HG03575 (cell line): ENCODE results near the gene DOK4.

ENCODE experiments used
- ATAC-seq: cut with Tn5 transposase; IDR thresholded peaks from one replicate; pipeline ENCODE4 v1.9.1; 2021; ENCODE audit not compliant: unreplicated experiment, insufficient number of reproducible peaks, low FRiP score; ENCODE audit errors: extremely low read depth

Gene DOK4

DNA sequence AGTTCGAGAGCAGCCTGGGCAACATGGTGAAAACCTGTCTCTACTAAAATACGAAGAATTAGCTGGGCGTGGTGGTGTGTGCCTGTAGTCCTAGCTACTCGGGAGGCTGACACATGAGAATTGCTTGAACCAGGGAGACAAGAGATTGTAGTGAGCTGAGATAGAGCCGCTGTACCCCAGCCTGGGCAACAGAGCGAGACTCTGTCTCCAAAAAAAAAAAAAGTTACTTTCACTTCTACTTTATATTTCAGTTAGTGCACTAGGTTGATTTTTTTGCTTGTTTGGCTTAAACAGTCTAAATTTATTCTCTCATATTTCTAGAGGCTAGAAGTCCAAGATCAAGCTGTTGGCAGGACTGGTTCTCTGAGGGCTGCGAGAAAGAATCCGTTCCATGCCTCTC lies 36.7 kb upstream of the DOK4 start:
- ATAC-seq: no peak

DNA sequence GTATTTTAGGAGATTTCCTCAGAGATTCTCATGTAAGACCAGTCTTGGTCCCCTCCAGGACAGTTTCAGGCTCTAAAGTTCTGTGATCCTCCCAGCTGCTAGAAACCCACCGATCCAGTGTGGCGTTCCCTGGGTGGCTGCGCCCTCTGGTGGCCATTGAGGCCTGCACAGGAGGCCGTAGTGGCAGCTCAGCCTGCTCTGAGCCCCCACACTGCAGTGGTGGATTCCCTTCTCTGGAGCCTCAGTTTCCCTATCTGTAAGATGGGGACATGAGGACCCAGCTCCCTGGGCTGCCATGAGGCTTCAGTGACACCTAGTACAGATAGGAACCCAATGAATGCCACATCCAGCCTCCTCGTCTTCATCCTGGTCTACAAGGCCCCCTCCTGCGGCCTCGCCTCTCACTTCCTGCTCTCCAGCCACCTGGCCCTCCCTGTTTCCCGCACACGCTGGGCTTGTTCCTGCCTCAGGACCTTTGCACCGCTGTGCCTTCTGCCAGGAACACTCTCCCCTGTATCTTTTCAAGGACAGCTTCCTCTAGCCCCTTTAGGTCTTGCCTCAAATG lies 33.6 kb upstream of the DOK4 start:
- no peak for ATAC-seq

DNA sequence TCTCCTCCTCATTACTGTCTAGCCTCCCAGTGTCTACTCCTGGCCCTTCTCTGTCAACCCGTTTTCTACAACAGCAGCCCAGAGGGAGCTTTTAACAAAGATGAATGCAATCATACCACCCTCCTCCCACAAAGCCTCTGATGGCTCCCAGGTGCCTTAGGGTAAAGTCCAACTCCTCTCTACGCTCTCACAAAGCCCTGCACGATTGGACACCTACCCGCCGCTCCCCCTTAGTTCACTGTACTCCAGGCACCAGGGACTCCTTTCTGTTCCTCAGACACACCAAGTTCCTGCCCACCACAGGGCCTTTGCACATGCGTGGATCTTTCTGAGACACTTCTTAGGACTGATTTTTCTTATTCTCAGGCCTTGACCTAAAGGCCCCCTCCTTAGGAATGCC lies 32.6 kb upstream of the DOK4 start:
- ATAC-seq: no peak

DNA sequence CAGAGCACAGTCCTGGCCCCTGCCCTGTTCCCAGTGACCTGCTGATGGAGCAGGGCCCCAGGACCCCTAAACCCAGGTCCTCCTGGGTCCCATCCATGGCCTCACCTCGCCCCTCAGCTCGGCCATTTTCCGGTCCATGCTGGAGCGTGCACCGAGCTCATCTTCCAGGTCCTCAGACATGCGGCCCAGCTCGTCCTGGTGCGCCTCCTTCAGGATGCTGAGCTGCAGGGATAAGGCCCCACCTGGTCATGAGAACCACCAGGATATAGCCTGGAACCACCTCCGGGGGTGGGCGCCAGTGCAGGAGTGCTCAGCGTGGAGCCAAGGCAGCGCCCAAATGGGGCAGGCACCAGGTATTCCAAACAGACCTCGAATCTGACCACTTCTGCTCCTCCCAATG lies 32.2 kb upstream of the DOK4 start:
- no peak for ATAC-seq

DNA sequence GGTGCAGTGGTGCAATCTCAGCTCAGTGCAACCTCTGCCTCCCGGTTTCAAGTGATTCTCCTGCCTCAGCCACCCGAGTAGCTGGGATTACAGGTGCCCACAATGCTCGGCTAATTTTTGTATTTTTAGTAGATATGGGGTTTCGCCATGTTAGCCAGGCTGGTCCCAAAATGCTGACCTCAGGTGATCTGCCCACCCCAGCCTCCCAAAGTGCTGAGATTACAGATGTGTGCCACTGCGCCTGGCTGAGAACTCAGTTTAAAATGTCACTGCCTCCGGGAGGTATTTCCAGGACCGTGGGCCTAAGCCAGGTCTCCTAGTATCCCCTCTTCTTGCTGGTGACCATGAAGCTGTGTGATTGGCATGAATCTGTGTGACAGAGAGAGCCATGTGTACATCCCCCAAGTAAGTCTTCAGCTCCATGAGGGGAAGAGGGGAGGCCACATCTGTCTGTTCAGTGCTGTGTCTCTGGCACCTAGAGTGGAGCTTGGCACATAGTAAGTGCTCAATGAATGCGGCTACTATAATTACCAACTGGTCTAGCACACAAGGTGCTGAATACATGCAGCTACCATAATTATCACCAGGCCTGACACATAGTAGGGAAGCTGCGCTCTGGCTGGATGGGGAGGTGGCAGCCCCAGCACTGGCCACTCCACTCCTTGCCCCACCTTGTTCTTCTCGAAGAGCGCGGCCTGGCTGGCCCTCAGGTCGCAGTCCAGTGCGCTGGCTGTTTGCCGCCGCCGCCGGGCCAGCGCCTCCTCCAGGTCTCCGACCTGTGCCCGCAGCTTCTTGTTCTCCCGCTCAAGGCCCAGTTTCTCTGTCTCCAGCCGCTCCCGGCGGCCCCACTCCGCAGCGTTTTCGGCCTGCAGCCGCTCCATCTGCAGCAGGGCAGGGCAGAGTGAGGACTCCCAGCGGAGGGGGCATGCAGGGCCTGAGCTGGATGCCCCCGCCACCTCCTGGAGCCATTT lies 31.4 kb upstream of the DOK4 start:
- ATAC-seq: no peak

DNA sequence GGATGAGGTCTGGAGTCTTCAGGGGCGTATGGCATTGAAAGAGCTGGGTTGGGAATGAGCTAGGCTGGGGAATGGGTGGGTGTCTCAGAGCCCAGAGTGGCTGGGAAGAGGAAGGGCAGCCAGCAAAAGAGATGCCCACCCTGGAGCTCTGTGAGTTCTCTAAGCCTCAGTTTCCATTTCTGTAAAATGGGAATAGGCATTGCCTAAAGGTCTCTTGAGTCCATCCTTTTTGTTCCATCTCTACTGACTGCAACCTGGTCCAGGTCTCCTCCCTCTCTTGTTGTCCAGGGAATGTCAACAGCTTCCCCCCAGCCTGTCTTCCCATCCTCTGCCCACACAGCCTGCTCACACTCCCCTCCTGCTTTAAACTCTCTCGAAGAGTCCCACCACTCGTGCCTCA lies 30.5 kb upstream of the DOK4 start:
- ATAC-seq: no peak

DNA sequence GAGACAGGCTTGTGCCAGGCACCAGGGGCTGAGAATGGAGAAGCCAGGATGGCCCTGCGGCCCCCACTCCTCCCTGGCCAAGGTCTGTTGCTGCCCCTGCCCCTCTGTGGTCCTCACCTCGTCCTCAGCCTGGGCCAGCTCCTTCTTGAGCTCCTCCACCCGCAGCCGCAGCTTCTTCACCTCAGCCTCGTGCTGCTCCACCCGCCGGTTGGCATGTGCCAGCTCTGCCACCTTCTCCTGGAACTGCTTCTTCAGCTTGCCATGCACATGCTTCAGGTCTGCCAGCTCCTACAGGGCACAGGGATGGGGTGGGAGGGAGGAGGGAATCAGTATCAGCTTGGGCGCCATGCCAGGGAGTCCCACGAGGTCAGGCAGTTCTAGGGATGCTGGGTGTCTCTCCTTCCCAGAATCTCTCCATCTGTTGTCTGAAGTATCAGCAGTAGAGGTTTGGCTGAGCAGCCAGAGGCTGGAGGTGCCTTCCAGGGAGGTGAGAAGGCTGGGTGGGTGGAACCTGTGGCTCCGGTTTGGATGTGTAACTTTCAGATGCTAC lies 30.0 kb upstream of the DOK4 start:
- no peak for ATAC-seq

DNA sequence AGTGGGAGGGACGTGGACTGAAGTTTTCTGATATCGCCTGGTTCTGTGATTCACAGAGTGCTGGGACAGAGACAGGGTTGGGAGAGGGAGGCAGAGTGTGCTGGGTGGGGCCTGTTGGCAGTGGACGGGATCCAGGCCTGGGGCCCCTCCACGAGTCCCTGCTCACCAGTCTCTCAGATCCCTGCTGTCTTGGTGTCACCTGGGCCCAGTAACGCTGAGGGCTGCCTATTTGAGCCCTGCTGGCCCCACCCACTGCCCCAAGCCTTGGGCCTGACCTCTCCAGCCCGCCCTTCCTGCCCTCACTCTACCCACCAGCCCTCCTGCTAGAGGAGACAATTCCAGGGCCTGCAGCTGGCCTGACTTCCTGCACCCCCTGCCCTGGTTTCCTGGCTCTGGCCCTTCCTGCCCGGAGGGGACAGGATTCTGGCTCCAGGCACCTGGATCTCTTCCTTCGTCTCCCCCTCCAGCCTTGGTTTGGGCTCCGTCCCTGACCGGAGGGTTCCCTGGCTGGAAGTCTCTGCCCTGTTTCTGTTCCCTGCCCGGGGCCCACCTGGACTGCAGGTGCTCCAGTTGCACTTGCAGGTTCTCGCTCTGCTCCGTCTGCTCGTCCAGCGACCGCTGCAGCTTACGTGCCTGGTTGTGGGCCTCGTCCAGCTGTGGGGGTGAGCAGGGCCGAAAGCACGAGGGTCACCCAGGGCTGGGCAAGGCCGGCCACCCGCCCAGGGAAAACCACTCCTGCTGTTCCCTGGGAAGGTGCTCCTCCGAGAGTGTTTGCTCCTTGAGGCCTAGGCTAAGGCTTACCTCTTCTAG lies 28.7 kb upstream of the DOK4 start:
- ATAC-seq: no peak

DNA sequence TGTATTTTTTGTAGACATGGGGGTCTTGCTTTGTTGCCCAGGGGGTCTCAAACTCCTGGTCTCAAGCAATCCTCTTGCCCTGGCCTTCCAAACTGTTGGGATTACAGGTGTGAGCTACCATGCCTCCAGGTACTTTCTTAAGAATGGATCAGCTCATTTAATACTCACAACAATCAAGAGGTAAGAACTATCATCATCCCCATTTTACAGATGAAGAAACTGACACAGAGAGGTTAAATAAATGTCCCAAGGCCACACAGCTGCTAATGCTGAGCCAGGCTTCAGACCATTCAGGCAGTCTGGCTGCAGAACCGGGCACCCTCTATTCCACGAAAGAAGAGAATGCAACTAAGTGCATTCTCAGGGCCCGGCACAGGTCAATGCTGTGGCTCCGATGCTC lies 28.1 kb upstream of the DOK4 start:
- no peak for ATAC-seq

DNA sequence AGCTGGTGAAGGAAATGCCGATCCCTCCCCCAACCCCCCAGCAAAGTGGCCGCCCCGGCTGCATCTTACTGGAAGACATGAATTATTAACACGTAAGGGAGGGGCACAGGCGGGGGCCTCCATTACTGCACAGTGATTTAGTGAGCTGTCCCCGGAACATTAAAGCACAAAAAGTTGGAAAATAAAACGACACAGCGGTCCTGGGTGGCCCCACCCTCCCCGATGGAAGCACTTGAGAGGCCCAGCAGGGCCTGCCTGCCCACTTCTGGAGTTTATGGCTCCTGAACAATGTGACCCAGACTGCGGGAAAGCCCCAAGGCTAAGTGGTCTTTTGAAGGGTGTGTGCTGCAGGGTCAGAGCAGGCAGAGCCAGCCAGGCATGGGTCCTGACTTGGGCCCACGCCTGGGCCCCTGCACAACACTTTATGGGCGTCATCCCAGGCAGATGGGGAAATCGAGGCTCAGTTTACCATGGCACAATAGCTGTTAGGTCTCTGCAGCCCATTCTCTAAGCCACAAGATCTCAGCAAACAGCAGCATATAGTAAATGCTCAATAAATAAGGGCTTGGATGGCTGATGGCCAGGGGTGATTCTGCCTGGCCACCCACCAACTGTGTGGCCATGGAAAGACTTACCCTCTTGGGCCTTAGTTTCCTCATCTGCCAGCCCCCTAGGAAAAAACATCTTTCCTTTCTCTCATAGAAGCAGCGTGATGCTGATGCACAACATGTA lies 27.2 kb upstream of the DOK4 start:
- ATAC-seq: no peak

DNA sequence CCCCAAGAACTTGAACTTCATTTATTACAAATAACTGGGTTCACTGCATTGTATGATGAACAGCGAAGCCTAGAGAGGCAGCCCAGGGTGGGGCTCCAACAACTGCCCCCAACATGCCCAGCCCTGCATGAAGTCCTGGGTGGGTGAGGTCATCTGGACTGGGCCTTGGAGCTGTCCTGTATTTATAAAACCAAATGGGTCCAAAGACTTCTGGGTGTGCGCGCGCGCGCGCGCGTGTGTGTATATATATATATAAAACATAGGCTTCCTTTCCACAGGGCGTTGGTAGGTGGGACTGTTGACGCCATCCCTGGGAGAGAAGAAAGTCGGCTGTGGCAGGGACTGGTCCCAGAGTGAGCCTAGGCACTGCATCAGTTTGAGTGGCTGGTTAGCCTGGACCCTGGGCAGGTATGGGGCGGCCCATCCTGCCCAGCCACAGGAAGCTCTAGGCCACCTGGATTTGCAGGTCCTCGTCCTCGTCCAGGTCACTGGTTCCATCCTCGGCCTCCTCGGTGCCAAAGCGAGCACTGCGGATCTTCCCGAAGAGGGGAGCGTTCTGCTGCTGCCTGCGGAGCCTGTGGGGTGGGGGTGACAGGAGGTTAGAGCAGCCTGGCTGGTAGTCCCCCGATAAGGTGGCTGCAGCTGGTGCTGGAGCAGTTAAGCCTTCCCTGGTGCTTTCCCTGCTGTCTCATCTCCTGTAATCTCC lies 26.2 kb upstream of the DOK4 start:
- no peak for ATAC-seq

DNA sequence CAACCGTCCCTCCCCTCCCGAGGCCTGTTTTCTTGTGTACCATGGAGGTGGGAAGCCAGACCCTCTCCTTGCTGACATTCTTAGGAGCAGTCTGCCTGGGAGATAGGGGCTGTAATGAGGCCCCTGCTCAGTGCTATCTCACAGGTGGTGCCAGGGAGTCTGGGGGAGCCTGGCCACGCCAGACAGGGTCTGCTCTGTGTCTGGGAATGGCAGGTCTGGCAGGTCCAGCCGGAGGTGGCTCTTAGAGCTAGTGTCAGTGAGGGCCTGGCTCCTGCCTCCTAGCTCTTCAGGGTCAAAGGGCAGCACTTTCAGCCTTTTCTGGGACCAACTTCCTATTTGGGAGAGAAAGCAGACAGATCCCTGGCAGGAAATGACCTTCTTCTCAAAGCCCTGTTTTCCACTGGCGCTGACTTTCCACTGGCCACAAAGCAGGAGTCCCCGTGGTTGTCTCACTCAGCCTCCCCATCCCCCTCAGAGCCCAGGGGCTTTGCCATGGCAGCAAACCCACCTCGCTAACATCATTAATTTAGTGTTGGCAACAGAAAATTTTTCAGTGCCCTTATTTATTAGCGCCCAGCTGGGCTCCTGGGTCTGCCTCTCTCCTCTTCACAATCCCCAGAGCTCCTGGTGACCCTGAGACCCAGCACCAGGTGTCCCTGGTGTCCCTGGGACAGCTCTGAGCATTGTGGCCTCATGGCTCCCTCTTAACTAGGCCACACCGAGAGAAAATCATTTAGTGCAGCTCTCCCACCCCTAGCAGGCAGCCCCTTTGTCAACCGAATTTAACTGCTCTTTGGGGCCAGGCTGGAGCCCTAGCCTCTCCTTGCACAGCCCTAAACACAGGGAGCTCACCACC lies 24.0 kb upstream of the DOK4 start:
- no peak for ATAC-seq

DNA sequence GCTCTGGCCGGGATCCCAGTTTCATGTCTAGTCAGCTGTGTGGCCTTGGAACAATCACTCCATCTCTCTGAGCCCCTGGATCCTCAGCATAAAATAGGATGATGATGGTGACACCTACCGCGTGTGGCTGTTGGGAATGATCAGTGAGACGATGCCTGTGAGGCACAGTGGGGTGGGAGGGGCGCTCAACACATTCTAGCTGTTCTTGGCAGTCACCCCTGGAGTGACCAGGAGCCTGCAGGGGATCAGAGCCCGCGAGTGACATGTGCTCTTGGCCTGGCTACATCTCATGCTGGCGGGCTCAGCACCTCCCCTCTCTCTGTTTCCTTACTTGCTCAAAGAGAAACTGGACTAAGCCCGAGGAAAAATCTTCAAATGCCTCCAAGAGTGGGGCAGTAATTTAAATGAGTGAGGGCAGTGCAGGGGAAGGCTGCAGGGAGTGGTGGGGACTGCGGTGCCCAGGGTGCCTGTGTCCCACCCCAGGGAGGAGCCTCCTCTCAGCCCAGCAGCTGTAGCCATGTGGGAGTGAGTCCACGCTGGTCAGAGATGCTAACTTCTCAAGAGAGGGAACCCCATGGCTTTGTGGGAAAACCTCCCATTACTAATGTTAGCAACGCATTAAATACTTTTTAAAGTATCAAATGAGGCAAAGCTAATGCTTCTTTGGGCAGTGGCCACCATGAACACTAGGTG lies 23.1 kb upstream of the DOK4 start:
- ATAC-seq: no peak

DNA sequence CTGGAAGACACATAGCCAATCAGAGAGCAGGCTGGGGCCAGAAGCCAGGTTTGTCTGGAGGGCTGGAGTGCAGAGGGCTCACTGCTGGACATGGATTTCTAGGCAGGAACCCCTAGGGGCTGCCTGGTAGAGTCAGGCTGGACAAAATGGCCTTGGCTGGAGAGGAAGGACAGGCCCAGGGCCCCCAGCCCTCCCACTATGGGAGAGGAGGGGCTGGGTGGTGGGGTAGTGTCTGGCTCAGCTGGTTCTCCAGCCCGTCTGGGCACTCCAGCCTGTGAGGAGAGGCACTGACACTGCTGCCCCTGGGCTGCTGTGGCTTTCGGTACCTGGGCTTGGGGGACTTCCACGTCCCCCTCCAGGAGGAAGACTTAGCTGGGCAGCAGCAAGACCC lies 21.7 kb upstream of the DOK4 start:
- no peak for ATAC-seq

DNA sequence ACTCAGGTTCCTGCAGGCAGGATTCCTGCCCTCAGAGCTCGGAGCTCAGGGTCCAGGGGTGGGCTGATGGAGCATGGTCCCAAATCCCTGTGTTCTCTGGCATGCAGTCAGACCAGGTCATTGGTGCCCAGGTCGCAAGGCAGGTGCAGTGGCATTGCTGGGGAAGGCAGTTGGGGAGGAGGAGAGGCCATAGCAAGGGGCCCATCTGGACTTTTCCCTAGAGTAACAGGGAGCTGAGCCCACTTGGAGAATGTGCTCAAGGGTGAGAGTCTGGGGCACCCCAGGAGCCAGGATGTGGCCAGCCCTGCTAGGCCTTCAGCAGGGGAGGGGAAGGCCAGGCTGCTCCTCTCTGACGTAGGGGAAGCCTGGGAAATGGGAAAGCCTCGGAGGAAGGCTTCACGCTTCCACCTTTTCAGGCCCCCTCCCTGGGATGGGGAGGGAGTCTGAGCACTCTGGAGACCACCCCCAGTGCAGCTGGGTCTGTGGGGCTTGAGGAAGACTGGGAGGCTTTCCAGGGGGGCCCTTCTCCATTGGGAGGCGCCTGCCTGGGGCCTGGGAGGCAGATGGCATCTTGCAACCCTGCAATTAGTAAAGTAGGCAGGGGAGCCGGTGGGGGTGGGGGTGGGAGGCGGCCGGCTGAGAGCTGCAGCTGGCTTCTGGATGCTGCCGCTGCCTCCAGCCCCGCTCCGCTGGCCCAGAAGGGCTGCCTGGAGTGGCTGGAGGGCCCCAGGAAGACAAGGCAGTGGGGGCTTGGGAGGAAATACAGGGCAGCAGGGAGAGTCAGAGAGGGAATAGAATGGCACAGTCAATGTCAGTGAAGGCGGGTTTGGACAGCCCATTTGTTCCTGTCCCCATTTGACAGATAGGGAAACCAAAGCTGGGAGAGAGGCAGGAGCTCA lies 21.1 kb upstream of the DOK4 start:
- no peak for ATAC-seq

DNA sequence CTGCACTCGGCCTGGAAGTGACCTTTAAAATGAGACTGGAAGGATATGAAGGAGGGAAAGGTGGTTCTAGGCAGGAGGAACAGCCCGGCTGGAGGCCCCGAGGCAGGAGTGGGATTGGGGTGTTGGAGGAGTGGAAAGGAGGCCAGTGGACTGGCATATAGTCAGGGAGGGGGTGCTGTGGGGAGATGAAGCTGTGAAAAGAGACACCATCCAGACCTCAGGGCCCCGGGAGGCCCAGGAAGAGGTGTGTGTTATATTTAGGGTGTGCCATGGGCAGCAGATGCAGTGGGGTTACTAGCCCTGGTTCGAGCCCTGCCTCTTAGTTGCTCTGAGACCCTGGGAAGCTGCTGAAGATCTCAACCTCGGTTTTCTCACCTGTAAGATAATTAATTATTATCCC lies 18.9 kb upstream of the DOK4 start:
- no peak for ATAC-seq
